ENCODE results near the gene CASR.

Gene CASR

DNA sequence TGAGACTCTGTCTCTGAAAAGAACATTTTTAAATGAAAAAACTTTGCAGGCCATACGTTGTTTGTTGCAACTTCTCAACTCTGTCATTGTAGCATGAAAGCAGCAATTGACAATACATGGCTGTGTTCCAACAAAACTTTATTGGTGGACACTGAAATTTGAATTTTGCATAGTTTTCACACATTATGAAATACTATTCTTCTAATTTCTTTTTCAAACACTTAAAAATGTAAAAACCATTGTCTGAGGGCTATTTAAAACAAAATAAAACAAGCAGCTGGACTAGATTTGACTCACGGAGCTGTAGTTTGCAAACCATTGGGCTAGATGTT, 123.1 kb downstream of the CASR start:
- TF ChIP-seq CTCF (IDR thresholded peaks at IDR 0.05; ENCODE audit: low read depth, low read length, missing control alignments), result no peak
- H3K4me3 ChIP-seq (replicated peaks; ENCODE audit: low read depth, low read length), result no peak overlapping the region
- DNase-seq (ENCODE audit: extremely low read depth, low read depth), result no peak

- TF ChIP-seq CTCF (IDR thresholded peaks at IDR 0.05; ENCODE audit: low read depth, low read length, missing control alignments), result no peak
- H3K4me3 ChIP-seq (replicated peaks; ENCODE audit: low read depth, low read length), result no peak overlapping the region
- no peak for DNase-seq (ENCODE audit: extremely low read depth, low read depth)
Observed at GRCh38 chr3:122307094-122307687, 123.7 kb downstream of the CASR start.

DNA sequence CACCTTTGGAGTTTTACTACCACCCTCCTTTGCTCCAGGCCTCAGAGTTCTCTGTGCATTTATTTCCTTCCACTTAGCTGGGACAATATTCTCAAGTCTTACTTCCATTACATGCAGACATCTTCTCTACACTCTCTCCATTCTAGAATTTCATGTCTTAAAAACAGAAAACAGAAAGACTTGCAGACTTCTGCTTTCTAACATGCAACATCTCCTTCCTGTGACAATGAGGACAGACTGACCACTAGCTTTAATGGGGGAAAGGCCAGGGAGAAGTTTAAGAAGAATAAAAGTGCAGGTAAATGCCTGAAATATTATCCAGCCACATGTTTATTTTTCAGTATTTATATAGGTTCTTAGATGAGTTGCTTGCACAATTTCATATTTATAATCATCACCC, 124.5 kb downstream of the CASR start:
- DNase-seq (ENCODE audit: extremely low read depth, low read depth), result no peak
- TF ChIP-seq CTCF (IDR thresholded peaks at IDR 0.05; ENCODE audit: low read depth, low read length, missing control alignments), result no peak
- no peak overlapping the region for H3K4me3 ChIP-seq (replicated peaks; ENCODE audit: low read depth, low read length)

- no peak for TF ChIP-seq CTCF (IDR thresholded peaks at IDR 0.05; ENCODE audit: low read depth, low read length, missing control alignments)
- no peak for DNase-seq (ENCODE audit: extremely low read depth, low read depth)
- H3K4me3 ChIP-seq (replicated peaks; ENCODE audit: low read depth, low read length), result no peak overlapping the region
Observed at GRCh38 chr3:122310361-122310760, 126.9 kb downstream of the CASR start.

- TF ChIP-seq CTCF (IDR thresholded peaks at IDR 0.05; ENCODE audit: low read depth, low read length, missing control alignments), result no peak
- H3K4me3 ChIP-seq (replicated peaks; ENCODE audit: low read depth, low read length), result no peak overlapping the region
- DNase-seq (ENCODE audit: extremely low read depth, low read depth), result no peak
Observed at GRCh38 chr3:122312826-122313225, 129.4 kb downstream of the CASR start.

DNA sequence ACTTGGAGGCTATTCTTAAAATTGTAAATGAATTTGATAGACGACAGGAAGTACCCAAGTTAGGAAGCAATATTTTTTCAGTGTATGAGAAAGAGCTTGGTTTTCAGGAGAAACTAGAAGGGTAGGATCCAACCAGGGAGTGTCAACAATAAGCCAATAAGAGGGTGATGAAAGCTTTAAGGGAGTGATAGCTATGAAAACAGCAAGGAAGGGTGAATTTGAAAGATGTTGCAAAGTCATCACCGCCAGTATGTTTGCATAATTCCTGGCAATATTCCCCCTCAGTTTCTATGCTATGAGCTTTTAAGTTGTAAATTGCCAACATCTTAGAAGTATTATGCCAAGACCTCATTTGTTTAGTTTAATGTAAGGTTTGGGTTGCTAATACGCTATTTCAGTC, 129.8 kb downstream of the CASR start:
- no peak for TF ChIP-seq CTCF (IDR thresholded peaks at IDR 0.05; ENCODE audit: low read depth, low read length, missing control alignments)
- no peak for DNase-seq (ENCODE audit: extremely low read depth, low read depth)
- H3K4me3 ChIP-seq (replicated peaks; ENCODE audit: low read depth, low read length), result no peak overlapping the region

DNA sequence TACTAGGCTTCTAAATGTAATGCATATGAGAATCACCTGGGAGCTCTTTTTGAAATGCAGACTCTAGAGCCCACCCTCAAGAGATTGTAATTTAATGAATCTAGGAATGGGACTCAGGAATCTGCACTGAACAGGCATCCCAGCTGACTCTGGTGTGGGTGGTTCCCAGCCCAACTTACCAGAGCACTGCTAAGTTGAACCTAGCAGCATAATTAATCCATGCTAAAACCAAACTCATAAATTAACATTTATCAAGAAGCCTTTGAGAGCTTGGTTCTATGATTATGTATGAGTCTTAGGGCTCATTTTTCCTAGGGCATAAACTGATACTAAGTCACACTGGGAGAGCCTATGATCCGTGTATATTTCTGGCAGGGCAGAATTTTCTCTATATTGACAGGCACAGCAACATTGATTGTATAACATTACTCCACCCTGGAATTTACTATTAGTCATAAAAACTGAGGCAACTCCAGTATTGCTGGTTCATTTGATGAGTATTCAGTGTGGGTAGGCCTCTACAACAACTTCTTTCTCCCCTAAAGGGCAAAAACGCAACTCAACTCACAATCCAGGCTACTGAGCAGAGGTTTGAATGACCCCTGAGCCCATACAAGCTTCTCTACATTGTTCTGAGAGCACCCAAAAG, 130.9 kb downstream of the CASR start:
- H3K4me3 ChIP-seq (replicated peaks; ENCODE audit: low read depth, low read length), result no peak overlapping the region
- no peak for DNase-seq (ENCODE audit: extremely low read depth, low read depth)
- no peak for TF ChIP-seq CTCF (IDR thresholded peaks at IDR 0.05; ENCODE audit: low read depth, low read length, missing control alignments)

Measured in HFF-Myc (cell line).